T-helper 1 cell treated with Interleukin-12 subunit alpha and Interleukin-12 subunit beta and Interleukin-4 antibody, amounts not matched to agents 30 μg/mL and 1 μg/mL, for 36 hours (primary cell): ENCODE results near the gene SFTPD.

ENCODE experiments used
- H3K27ac Mint-ChIP-seq: one replicate; pipeline ENCODE4 v1.8.0; 2021; ENCODE audit warnings: mild to moderate bottlenecking, mixed read lengths
- H3K27me3 Mint-ChIP-seq: one replicate; pipeline ENCODE4 v1.8.0; 2021; ENCODE audit warnings: low read depth, mixed read lengths
- H3K36me3 Mint-ChIP-seq: one replicate; pipeline ENCODE4 v1.8.0; 2021; ENCODE audit warnings: low read depth, mixed read lengths
- H3K4me1 Mint-ChIP-seq: one replicate; pipeline ENCODE4 v1.8.0; 2021; ENCODE audit warnings: low read depth, mixed read lengths
- H3K4me3 Mint-ChIP-seq: one replicate; pipeline ENCODE4 v1.8.0; 2021; ENCODE audit warnings: mild to moderate bottlenecking, moderate library complexity, mixed read lengths
- H3K9me3 Mint-ChIP-seq: one replicate; pipeline ENCODE4 v1.8.0; 2021; ENCODE audit warnings: mixed read lengths

The SFTPD gene

DNA sequence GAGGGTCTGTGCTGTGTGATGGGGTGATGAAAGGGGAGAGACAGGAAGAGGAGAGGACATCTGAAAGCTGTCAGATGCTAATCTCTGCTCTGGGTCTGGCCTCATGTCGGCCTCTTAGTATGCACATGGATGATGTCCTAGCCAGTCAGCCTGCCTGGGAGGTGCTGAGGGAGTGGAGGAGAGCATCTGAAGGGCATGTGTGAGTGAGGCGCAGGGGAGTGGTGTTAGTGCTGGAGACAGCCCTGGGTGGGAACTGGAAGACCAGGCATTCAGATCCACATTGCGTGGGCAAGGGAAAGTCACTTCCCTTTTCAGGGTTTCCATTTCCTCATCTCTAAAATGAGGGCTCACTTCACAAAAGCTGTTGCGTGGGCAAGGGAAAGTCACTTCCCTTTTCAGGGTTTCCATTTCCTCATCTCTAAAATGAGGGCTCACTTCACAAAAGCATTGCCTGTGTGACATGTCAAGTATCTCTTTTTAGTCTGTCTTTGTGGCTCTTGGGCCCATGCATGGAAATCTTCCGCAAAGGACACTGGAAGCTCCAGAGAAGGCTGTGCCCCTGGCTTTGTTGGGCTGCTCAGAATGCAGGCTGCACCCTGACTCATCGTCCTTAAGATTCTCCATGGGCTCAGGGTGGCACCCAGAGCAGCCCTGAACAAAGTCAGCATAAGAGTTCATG is 10.0 kb downstream of the SFTPD start:
- H3K4me1 Mint-ChIP-seq: peaks cover 4% of the 10 kb centered on the region
- H3K36me3 Mint-ChIP-seq: no peaks in the 10 kb centered on the region
- peaks cover 10% of the 10 kb centered on the region for H3K27me3 Mint-ChIP-seq
- H3K27ac Mint-ChIP-seq: no peak overlapping the region
- H3K4me3 Mint-ChIP-seq: no peak overlapping the region
- H3K9me3 Mint-ChIP-seq: no peaks in the 10 kb centered on the region

DNA sequence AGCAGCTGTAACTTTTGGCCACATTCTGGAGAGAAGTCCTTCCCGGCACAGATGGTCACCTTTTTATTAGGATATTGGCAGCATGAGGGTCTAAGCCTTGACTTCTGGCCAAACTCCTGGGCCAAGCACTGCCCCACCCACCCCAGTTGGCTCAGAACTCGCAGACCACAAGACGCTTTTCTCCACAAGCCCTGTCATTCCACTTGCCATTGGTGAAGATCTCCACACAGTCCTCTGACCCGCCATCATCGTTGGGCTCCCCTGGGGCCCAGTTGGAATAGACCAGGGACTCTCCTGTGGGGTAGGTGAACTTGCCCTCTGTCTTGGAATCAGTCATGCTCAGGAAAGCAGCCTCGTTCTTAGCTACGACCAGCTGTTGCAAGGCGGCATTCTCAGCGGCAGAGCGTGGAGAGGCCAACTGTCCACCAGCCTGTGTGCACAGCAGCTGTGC is 11.2 kb downstream of the SFTPD start:
- H3K4me1 Mint-ChIP-seq: peaks cover 4% of the 10 kb centered on the region
- no peak overlapping the region for H3K27ac Mint-ChIP-seq
- peaks cover 18% of the 10 kb centered on the region for H3K27me3 Mint-ChIP-seq
- no peak overlapping the region for H3K4me3 Mint-ChIP-seq
- H3K9me3 Mint-ChIP-seq: no peaks in the 10 kb centered on the region
- no peaks in the 10 kb centered on the region for H3K36me3 Mint-ChIP-seq

DNA sequence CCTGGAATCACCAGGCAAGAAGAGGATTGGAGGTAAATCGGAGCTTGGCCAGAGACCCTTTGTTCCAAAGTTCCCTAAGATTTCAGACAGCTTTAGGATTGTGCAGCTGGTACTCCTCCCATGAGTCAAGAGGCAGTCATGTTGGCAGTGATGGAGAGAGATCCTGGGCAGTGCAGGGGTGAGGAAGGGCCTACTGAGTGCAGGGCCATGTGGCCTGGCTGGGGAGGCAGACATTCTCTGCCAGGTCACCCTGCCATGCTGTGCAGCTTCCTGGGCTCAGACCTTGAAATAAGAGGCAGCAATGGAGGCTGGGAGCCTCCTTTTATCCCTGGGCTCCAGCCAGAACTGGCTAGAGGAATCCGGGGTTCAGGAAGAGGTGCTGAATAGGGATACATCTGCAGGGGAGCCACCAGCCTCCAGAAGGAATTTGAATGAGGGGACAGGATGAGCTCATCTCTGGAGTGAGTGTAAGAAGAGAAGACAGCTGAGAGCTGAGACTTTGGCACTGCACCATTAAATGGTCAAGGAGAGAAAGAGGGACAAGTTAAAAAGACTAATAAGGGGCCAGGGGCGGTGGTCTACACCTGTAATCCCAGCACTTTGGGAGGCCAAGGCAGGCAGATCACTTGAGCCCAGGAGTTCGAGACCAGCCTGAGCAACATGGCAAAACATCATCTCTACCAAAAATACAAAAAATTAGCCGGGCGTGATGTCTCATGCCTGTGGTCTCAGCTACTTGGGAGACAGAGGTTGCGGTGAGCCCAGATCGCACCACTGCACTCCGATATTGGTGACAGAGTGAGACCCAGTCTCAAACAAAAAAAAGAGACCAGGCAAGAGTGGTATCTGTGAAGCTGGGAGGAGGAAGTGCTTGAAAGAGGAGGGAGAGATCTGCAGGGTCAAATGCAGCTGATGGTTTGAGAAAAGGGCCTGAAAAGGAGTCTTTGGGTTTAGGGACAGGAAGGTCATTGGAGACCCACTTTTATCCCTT is 12.0 kb downstream of the SFTPD start:
- H3K4me1 Mint-ChIP-seq: peaks cover 4% of the 10 kb centered on the region
- H3K27me3 Mint-ChIP-seq: peaks cover 26% of the 10 kb centered on the region
- H3K9me3 Mint-ChIP-seq: no peaks in the 10 kb centered on the region
- no peak overlapping the region for H3K4me3 Mint-ChIP-seq
- no peak overlapping the region for H3K27ac Mint-ChIP-seq
- H3K36me3 Mint-ChIP-seq: no peaks in the 10 kb centered on the region

- peaks cover 47% of the 10 kb centered on the region for H3K27me3 Mint-ChIP-seq
- no peaks in the 10 kb centered on the region for H3K36me3 Mint-ChIP-seq
- H3K9me3 Mint-ChIP-seq: no peaks in the 10 kb centered on the region
- H3K4me1 Mint-ChIP-seq: peaks cover 4% of the 10 kb centered on the region
- no peak overlapping the region for H3K4me3 Mint-ChIP-seq
- no peak overlapping the region for H3K27ac Mint-ChIP-seq
Measured at GRCh38 chr10:79933961-79934360, 14.9 kb downstream of the SFTPD start.

- Mint-ChIP-seq H3K4me3 (no peak overlapping the region), H3K4me1 (no peaks in the 10 kb centered on the region), H3K9me3 (no peaks in the 10 kb centered on the region), H3K27ac (no peak overlapping the region), H3K27me3 (peaks cover 47% of the 10 kb centered on the region), H3K36me3 (no peaks in the 10 kb centered on the region)
Measured at GRCh38 chr10:79932841-79933379, 16.0 kb downstream of the SFTPD start.

- Mint-ChIP-seq H3K36me3 (no peaks in the 10 kb centered on the region), H3K27me3 (peaks cover 47% of the 10 kb centered on the region), H3K4me1 (no peaks in the 10 kb centered on the region), H3K4me3 (no peak overlapping the region), H3K27ac (no peak overlapping the region), H3K9me3 (no peaks in the 10 kb centered on the region)
Measured at GRCh38 chr10:79932307-79932706, 16.6 kb downstream of the SFTPD start.

- peaks cover 10% of the 10 kb centered on the region for H3K9me3 Mint-ChIP-seq
- no peak overlapping the region for H3K4me3 Mint-ChIP-seq
- peaks cover 39% of the 10 kb centered on the region for H3K27me3 Mint-ChIP-seq
- peaks cover 4% of the 10 kb centered on the region for H3K36me3 Mint-ChIP-seq
- H3K4me1 Mint-ChIP-seq: no peaks in the 10 kb centered on the region
- H3K27ac Mint-ChIP-seq: no peak overlapping the region
Measured at GRCh38 chr10:79930751-79931150, 18.2 kb downstream of the SFTPD start.

GRCh38 chr10:79930267-79930666 is 18.6 kb downstream of the SFTPD start:
- peaks cover 39% of the 10 kb centered on the region for H3K27me3 Mint-ChIP-seq
- H3K4me1 Mint-ChIP-seq: no peaks in the 10 kb centered on the region
- H3K9me3 Mint-ChIP-seq: peaks cover 10% of the 10 kb centered on the region
- no peak overlapping the region for H3K4me3 Mint-ChIP-seq
- no peak overlapping the region for H3K27ac Mint-ChIP-seq
- H3K36me3 Mint-ChIP-seq: peaks cover 4% of the 10 kb centered on the region

GRCh38 chr10:79929409-79929904 is 19.4 kb downstream of the SFTPD start:
- no peak overlapping the region for H3K27ac Mint-ChIP-seq
- H3K4me1 Mint-ChIP-seq: no peaks in the 10 kb centered on the region
- no peak overlapping the region for H3K4me3 Mint-ChIP-seq
- peaks cover 4% of the 10 kb centered on the region for H3K36me3 Mint-ChIP-seq
- H3K27me3 Mint-ChIP-seq: peaks cover 39% of the 10 kb centered on the region
- peaks cover 10% of the 10 kb centered on the region for H3K9me3 Mint-ChIP-seq

- Mint-ChIP-seq H3K27ac (no peak overlapping the region), H3K9me3 (peaks cover 10% of the 10 kb centered on the region), H3K27me3 (peaks cover 32% of the 10 kb centered on the region), H3K36me3 (peaks cover 4% of the 10 kb centered on the region), H3K4me1 (no peaks in the 10 kb centered on the region), H3K4me3 (no peak overlapping the region)
Measured at GRCh38 chr10:79928028-79928583, 20.8 kb downstream of the SFTPD start.

DNA sequence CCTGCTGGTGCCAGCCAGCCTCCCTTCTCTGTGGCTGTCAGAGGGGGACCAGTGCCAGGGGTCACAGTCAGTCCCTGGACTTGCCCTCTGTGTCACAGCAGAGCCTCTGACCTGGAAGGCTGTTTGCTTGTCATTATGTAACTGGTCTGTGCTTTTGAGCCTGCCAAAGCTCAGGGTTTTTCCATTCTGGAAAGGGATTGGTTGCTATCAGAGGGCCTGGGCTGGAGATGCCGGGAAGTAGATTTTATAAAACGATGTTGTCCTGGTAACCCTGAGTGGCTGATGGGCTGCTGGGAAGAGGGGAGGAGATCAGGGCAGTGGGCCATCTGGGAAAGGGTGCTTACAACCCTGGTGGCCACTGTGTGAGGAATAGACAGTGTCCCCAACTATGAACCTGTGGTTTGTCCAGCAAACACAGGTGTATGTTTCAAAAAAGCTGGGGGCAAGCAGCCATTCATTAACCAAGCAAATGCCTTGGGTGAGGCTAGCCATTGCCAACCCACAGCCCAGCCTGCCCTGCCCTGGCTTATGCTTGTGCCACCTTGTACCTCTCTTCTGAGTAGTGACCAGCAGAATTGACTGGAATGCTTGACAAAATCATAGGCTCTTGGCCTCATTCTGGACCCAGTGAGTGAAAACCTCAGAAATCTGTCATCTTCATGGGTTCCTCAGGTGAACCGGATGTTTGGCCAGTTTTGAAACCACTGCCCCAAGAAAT is 21.6 kb downstream of the SFTPD start:
- no peak overlapping the region for H3K4me3 Mint-ChIP-seq
- peaks cover 25% of the 10 kb centered on the region for H3K27me3 Mint-ChIP-seq
- peaks cover 10% of the 10 kb centered on the region for H3K9me3 Mint-ChIP-seq
- no peak overlapping the region for H3K27ac Mint-ChIP-seq
- H3K4me1 Mint-ChIP-seq: peaks cover 5% of the 10 kb centered on the region
- H3K36me3 Mint-ChIP-seq: peaks cover 4% of the 10 kb centered on the region

- peak overlapping the region; percentile 10 for H3K27ac Mint-ChIP-seq
- H3K9me3 Mint-ChIP-seq: peaks cover 10% of the 10 kb centered on the region
- peaks cover 14% of the 10 kb centered on the region for H3K4me1 Mint-ChIP-seq
- H3K27me3 Mint-ChIP-seq: peaks cover 17% of the 10 kb centered on the region
- H3K36me3 Mint-ChIP-seq: peaks cover 4% of the 10 kb centered on the region
- no peak overlapping the region for H3K4me3 Mint-ChIP-seq
Measured at GRCh38 chr10:79926037-79926436, 22.9 kb downstream of the SFTPD start.

GRCh38 chr10:79925614-79926013 is 23.3 kb downstream of the SFTPD start:
- Mint-ChIP-seq H3K4me3 (no peak overlapping the region), H3K27ac (peak overlapping the region; percentile 10), H3K4me1 (peaks cover 16% of the 10 kb centered on the region), H3K27me3 (peaks cover 13% of the 10 kb centered on the region), H3K9me3 (peaks cover 10% of the 10 kb centered on the region), H3K36me3 (peaks cover 4% of the 10 kb centered on the region)

GRCh38 chr10:79923669-79924068 is 25.2 kb downstream of the SFTPD start:
- H3K27me3 Mint-ChIP-seq: no peaks in the 10 kb centered on the region
- peaks cover 10% of the 10 kb centered on the region for H3K9me3 Mint-ChIP-seq

More at GRCh38 chr10:79923669-79924068, 25.2 kb downstream of the SFTPD start:
- Mint-ChIP-seq H3K36me3 (peaks cover 4% of the 10 kb centered on the region), H3K4me3 (no peak overlapping the region), H3K4me1 (peaks cover 29% of the 10 kb centered on the region), H3K27ac (no peak overlapping the region)
